ENCODE data around the gene PDE9A. TPM values are rescaled to one million over a fixed set of nuclear protein-coding genes. Genes with fewer than 3 reads are reported as not detected.
"Not testable (repeated sequence)": the region's sequence is repeated elsewhere in the genome, so short reads cannot be mapped to it uniquely, and the experiment has no call there.

PDE9A gene
- total RNA-seq, 1 donor from 2014 or later = 3.4 TPM

DNA sequence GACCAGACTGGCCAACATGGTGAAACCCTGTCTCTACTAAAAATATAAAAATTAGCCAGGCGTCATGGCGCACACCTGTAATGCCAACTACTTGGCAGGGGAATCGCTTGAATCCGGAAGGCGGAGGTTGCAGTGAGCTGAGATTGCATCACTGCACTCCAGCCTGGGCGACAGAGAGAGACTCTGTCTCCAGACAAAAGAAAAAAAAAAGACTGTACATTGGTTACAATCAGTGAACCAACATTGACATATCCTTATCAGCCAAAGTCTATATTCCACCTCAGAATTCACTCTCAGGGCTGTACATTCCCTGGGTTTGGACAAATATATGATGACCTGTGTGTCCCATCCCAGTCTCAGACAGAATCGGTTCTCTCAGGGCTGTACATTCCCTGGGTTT lies 62.0 kb downstream of the PDE9A start:
- DNase-seq = not testable (repeated sequence)

DNA sequence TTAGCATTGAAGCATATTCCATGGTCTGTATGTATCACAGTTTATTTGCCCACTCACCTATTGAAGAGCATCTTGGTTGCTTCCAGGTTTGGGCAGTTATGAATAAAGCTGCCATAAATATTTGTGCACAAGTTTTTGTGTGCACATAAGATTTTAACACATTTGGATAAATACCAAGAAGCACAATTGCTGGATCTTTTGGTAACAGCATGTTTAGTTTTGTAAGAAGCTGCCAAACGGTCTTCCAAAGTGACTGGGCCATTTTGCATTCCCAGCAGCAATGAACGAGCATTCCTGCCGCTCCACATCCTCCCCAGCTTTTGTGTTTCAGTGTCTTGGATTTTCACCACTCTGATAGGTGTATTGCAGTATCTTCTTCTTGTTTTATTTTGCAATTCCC lies 62.7 kb downstream of the PDE9A start:
- DNase-seq = no peak

DNA sequence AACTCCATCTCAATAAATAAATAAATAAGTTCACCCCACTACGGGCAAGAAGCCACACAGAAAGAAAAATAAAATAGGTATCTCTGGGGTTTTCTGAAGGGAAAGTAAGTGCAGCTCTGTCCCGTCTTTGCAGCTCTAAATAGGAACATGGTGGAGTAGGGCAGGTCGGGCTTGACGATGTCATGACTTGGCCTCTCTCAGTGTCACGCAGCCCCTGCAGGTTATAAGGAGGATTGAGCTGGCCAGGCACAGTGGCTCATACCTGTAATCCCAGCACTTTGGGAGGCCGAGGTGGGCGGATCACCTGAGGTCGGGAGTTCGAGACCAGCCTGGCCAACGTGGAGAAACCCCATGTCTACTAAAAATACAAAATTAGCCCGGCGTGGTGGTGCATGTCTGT lies 67.1 kb downstream of the PDE9A start:
- DNase-seq = not testable (repeated sequence)

DNA sequence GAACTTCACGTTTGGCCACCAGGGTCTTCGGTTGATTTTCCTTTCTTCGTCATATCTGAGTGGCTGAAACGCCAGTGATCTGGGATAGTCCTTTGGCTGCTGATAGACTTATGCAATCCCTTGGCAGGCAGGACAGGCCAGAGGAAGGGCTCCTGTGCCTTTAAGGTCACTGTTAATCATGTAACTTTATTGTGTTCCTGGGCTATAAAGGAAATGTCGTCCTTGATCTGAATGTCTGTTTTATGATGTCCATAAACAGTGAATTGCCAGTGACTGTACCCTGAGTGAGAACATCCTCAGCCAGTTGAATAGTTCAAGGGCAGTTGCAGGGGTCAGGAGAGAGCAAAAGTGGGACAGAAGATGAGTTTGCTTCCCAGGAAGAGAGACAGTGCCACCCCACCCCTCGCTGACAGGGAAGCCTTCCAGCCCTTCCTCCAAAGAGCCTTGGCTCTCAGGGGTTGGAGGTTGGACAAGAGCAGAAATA lies 68.0 kb downstream of the PDE9A start:
- no peak for DNase-seq

DNA sequence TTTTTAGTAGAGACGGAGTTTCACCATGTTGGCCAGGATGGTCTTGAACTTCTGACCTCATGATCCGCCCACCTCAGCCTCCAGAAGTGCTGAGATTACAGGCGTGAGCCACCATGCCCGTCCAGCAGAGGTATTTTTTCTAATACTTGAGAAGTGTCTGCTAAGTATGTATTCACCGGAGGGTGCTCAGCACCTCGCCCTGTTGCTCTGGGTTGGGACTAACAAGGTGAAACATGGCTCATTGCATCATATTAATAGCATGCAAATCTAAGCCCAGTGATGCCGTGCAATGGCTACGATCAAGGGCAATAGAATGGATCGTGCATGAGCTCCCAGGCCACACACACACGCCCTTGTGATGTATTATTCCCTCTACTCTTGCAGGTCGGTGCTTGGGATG lies 68.7 kb downstream of the PDE9A start:
- no peak for DNase-seq

DNA sequence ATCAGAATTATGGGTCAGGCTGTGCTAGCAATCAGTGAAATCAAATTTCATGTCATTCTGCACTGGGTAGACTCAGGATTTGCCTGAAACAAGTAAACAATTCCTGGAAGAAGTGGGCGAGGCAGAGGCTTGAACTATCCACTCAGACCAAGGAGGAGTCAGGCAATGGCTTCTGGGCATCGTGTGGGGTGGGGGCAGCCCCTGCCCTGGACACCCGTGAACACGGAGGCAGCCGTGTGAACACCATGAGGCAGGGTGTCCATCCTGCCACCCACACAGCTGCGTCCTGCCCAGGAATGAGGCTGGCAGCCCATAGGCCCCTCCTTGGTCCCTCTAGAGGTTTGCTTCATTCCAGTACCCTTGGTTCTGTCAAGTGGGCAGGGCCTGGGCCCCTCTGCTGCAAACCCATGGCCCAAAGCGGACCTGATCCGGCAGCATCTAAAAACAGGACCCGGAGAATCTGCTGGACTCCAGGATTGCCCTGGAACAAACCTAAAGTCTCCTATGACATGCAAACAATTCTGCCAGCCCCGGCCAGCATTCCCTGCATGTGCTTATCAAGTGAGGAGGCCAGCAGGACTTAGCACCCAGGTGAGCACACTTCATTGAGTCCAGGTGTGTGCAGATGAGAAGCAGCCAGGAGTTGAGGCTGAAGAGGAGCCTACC lies 69.5 kb downstream of the PDE9A start:
- DNase-seq = no peak

DNA sequence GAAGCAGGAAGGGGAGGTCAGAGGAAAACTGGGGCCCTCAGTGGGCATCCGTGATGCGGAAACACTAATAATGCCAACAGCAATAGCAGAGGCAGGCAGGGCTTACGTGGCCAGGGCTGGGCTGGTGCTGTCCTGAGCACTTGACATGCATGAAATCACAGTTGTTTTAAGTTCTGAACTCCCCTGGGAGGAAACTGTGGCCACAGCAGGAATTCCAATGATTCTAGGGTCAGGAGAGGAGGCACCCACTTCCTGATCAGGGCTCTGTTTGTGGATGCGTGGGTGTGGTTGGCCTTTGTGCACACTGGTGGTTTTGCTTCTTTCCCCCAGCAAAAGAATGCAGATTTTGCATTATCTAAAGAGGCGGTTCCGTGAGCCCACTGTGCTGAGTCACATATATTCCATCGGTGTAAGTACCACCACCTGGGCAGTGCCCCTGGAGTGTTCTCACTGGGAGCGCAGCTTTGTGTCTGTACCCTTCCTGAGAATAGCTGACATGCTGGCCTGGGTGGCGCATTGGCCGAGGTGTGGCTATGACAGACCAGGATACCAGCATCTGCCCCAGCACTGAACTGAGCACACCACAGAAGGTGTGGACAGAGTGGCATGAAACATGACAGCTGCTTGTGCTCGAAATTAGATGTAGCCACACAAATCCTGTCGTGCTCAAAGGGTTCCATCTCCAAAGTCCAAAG lies 71.0 kb downstream of the PDE9A start:
- no peak for DNase-seq

DNA sequence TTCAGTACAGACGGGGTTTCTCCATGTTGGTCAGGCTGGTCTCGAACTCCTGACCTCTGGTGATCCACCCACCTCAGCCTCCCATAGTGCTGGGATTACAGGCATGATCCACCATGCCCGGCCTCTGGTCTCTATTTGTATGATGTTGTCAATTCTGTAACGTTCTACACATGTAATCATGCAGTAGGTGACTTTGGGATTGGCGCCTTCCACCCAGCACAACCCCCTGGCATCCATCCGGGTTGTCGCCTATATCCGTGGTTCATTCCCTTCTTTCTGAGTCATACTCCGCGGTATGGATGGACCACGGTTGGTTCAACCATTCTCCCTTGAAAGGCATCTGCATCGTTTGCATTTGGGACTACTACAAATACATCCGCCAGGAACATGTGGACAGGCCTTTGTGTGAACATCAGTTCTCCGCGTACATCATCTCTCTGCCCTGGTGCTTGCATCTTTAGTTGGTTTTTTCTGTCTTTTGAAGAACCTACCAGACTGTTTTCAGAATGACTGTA lies 72.1 kb downstream of the PDE9A start:
- no peak for DNase-seq

DNA sequence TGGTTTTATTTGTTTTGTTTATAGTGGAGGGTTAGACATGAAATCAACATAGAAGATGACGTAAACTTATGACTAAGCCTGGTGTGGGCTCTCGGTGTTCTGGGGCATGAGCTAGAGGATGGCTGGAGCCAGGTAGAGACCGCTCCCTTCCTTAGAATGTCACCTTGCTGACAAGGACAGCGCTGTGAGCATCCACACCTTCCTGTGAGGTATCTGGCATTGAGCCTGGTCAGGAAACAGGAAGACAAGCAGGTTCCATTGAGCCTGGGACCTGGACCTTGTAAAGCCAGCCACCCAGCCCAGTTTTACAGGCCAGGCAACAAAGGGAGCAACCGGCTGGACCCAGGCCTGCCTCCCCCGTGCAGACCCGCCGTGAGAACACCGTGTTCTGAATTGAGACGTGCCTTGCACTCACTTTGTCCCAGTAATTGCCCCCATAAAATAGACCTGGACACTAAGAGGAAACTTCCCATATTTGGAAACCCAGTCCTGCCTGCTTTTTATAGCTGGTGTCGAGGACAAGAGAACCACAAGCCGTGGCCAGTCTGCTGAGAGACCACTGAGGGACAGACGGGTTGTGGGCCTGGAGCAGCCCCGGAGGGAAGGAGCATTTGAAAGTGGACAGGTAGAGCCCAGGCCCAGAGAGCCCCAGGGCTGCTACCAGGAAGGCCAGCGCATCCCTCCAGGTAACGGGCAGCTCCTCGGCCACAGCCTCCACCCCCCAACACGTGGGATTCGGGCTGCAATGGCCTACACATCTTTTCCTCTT lies 78.0 kb downstream of the PDE9A start:
- no peak for DNase-seq

DNA sequence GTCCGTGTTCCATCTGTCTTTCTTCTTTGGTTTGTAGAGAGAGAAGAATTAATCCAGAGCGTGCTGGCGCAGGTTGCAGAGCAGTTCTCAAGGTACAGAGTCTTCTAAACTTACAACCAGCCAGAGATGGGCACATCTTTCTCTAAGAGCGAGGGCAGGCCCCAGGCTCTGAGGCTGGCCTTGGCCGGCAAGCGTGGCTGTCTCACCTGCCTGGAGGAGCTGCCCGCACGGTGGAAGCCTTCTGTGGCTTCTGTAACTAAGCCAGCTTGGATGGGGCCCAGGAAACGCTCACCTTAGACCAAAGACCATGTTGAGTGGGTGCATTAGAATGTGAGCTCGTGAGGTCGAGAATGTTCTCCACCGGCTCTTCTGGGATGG lies 78.6 kb downstream of the PDE9A start:
- DNase-seq = no peak

DNA sequence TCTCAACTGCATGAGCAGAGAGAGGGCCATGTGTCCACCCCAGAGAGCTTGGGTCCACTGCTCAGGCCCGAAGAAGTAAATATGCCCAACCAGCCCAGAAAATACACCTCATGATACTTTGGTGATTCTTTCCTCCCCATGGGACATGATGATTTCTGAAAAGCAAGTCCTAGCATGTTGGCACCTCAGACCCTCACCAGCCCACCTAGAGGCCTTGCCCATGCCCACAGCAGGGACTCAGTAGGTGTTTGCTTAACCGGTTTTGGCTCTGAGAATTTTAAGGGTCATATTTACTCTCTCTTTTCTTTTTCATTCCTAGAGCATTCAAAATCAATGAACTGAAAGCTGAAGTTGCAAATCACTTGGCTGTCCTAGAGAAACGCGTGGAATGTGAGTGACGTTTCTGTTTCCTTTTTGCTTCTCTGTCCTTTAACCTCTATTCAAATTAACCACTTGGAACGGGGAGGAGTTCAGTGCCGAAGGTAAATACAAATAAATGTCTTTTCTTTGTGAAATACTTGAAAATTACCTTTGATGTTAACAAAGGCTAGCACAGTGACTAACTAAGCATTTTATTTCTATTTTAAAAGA lies 79.7 kb downstream of the PDE9A start:
- DNase-seq = no peak

DNA sequence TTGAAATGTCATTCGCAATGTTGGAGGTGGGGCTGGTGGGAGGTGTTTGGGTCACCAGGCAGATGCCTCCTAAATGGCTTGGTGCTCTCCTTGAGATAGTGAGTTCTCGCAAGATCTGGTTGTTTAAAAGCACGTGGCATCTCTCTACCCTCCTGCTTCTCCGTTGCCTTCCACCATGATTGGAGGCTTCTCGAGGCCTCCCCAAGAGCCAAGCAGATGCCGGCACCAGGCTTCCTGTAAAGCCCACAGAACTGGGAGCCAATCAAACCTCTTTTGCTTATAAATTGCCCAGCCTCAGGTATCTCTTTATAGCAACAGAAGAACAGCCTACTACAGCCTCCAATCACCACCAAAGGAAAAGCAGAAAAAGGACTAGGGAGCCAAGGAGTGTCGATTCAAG lies 80.5 kb downstream of the PDE9A start:
- DNase-seq = no peak

DNA sequence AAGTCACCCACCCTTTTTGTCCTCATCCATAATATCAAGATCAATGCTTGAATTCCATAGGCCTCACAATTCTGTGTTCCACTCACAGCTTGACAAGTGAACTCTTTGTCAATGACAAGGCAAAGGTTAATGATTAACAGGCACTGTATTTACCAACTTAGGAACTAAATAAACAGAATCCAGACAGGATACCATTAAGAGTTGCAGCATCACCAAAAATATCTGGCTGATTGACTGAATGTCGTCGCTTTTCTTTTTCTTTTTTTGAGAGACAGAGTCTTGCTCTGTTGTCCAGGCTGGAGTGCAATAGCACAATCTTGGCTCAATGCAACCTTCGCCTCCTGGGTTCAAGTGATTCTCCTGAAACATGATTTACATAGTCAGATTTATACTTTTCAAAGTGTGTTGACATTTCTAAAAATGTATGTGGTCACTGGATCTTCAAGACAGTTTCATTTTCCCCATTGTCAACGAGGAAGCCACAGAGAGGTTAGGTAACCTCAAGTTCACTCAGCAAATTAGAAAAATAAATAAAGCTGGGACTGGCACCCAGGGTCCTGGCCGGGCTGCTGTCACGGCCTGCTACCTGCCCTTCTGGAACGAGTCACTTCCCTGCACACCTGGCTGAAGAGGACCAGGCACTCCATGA lies 81.0 kb downstream of the PDE9A start:
- no peak for DNase-seq

DNA sequence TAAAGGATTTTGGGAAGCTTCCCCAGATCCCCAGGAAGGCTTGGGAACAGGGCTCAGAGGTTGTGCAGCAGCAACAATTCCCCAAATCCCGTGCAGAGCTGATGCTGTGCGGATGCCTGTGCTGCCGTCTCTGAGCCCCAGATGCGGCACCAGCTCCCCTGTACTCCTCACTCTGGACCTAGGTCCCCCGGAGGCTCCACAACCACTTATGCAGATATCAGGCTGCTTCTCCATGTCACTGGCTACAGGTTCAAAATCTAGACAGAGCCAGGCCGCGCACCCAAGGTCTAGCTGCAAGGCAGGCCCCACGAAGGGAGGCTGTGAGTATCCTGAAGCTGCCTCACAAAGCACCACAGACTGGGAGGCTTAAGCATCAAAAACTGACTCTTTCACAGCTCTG lies 81.6 kb downstream of the PDE9A start:
- no peak for DNase-seq

DNA sequence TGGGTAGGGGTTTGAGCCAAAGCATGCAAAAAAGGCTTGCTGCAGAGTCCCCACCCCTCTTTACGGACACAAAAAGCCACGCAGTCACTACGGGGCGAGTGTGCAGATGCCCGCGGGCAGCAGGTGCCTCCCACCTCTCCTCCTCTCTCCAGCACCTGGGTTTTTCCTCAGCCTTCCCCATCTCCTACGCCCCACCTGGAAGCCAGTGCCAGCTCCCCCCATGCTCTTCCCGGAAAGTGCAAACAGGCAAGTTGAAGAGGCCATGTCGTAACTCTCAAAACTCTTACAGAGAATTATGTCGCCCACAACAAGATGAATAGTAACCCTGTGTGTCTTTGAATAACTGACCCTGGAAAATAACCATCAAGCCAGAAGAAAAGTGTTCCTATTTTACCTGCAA lies 82.5 kb downstream of the PDE9A start:
- DNase-seq = no peak

DNA sequence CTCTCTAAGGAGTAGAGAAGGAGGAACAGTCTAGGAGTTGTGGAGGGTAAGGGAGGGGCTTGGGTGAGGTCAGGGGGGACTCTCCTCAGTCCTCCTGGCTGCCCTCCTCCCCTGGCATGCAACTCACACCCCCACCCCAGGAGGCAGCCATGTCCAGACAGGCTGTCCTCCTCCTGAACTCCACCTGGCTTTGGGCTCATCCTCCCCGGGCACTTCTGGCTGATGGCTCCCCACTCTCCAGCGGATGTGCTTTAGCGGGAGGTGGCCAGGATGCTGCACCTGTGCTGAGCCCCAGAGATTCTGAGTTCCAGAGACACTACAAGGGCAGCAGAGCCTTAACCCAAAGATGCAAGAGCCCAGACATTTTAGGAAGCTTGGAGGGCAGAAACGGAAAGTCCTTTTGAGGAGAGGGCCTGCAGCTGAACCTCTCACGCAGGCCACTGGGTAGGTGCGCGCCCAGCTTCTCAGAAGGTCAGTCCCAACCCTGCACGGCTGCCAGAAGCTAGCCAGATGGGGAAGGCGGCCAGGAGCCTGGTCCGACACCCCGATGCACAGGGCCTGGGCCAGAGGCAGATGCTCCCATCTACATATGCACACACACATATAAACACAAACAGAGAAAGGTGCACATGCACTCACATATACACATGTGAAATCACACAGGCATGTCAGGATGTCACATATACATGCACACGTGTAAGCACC lies 83.4 kb downstream of the PDE9A start:
- no peak for DNase-seq

DNA sequence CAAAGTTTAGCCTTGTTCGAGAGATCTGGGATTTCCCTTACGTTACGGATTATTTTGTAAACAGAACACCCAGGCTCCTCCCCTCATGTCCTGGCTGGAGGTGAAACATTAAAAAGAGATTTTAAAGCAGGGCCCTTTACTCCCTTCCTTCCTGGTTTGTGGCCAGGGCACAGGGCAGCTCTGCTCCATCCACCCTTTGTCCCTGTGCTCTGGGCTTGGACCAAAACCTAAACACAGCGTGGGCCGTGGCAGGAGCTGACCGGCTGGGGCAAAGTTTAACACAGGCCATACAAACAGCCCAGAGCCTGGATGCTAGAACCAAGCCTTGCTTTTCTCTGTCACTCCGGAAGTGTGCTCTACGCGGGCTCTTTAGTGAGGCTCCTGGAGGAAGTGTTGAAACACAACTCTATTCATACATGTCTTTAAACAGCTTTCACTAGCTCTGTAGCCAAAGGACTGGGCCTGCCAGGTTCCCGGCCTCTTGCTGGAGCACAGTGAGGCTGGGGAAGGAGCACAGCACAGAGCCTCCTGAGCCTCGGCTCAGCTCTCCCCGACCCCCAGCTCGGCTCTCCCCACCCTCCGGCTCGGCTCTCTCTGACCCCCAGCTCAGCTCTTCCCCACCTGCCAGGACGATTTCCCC lies 84.7 kb downstream of the PDE9A start:
- no peak for DNase-seq

DNA sequence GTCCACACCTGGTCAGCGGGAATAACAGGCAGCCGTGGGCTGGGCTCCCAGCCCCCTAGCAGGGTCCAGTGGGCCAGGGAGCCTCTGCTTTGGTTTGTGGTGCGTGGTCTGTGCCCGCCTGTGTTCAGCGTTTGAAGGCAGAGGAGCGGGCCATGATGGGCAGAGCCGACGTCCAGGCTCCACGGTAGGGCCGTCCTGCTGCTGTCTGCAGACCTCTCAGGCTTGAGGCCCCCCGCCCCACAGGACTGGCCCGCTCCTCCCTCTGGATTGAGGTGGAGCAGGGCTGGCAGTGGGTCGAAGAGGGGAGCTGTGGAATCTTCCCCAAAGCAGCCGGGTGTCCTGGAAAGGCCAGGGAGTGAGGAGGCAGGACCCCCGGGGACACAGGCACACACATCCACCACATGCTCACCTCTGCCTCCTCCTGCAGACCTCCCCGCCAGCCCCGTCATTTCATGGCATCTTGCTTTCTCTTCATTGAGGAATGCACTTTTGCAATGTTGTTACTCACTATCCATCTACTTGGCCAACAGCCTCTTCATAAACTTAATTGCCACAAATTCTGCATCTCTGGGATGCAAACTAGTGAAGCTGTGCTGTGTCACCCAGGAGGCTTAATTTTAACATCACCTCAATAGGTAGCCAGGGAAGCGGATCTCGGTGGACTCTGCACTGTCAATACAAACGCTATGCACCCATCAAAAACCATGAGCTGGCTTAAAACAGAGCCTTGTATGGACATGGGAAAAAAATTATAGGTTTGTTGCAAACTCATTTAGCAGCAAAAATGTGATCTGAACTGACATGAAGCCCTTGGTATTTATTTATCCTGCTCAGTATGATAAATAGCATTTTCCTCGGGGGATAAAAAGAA lies 85.9 kb downstream of the PDE9A start:
- DNase-seq = no peak

DNA sequence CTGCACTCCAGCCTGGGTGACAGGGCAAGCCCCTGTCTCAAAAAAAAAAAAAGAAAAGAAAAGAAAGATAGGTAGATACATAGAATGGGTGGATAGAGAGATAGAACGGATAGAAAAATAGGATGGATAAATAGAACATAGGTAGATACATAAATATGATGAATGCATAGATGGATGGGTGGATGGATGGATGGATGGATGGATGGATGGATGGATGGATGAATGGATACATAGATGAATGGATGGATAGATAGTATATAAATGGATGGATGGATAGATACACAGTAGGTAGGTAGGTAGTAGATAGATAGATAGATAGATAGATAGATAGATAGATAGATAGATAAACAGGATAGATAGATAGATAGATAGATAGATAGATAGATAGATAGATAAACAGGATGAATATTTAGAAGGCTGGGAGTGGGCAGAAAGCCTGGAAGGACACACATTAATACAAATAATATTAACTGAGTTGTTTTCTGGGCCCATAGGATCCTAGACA lies 87.0 kb downstream of the PDE9A start:
- DNase-seq = no peak

DNA sequence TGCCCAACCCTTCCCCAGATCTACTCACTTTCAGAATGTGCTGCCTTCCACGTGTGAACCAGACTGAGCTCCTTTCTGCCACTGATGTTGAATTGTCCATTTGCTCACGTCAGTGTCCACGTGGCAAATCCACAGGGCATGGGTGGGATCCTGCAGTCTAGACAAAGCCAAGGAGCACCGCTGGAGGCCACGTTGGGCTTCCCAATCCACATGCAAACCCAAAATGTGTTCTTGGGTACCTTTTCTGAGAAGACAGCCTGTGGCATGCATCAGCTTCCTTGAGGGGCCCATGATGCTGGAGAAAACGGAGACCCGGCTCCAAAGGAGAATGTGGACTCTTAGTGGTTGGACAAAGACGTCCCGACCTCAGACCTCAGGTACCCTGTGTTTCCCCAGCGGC lies 87.6 kb downstream of the PDE9A start:
- no peak for DNase-seq
